Peyer's patch (tissue), 4 donors: ENCODE data around the gene TNKS1BP1.

Source experiments
- POLR2A ChIP-seq, 2 donors: fragments of 450-650 bp; IDR thresholded peaks; one replicate each; pipeline ENCODE4 v1.5.1; 2017; ENCODE audit warnings: antibody characterized with exemption in 2 of 2, mild to moderate bottlenecking in 2 of 2, moderate library complexity in 2 of 2
- TF ChIP-seq, protein P1 (sequence below), 6 experiments: fragments of 450-650 bp in 4 of 6; fragments of 200-600 bp in 2 of 6; sonication (generic) in 1 of 6; IDR thresholded peaks; one replicate each; pipeline ENCODE4 v1.5.1; 2017 to 2019; ENCODE audit warnings: antibody characterized with exemption in 6 of 6, mild to moderate bottlenecking in 3 of 6, moderate library complexity in 1 of 6

DNA sequence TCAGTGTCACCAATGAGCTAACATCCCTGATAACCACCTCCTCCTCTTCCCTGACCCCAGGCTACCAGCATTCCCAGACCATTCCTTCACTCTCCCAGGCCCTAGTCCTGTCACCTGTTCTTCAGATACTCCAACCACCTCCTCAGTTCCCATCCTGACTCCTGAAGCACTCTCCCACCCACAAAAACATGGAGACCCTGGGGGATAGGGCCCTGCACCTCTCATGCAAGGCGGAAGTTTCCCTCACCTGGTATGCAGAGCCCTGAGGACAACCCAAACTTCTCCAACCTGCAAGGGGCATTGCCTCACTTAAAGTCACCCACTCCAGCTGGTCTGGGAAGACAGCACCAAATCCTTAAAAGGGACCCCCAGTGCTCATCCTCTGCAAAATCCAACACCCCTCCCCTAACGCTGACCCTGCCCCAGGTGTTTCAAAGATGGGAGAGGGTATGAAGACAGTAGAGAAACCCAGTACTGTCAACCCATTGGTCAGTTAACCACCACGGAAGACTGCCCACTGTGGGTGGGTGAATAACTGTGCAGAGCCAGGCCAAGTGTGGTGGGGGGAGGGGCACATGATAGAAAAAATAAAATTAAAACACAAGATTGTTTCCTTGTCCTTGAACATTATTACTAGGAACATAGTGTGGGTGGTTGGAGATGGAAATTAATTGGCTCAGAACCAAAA, 1.4 kb downstream of the TNKS1BP1 start:
- no peak for TF ChIP-seq POLR2A (IDR thresholded peaks at IDR 0.05)
- TF ChIP-seq, protein P1, sequence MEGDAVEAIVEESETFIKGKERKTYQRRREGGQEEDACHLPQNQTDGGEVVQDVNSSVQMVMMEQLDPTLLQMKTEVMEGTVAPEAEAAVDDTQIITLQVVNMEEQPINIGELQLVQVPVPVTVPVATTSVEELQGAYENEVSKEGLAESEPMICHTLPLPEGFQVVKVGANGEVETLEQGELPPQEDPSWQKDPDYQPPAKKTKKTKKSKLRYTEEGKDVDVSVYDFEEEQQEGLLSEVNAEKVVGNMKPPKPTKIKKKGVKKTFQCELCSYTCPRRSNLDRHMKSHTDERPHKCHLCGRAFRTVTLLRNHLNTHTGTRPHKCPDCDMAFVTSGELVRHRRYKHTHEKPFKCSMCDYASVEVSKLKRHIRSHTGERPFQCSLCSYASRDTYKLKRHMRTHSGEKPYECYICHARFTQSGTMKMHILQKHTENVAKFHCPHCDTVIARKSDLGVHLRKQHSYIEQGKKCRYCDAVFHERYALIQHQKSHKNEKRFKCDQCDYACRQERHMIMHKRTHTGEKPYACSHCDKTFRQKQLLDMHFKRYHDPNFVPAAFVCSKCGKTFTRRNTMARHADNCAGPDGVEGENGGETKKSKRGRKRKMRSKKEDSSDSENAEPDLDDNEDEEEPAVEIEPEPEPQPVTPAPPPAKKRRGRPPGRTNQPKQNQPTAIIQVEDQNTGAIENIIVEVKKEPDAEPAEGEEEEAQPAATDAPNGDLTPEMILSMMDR (IDR thresholded peaks at IDR 0.05), result no peak
